K562 (cell line): ENCODE data around the gene RPL14. TPM values are rescaled to one million over a fixed set of nuclear protein-coding genes. Genes with fewer than 3 reads are reported as not detected.

Source experiments
- ATAC-seq: fragments of 200-7000 bp; cut with Tn5 transposase; 3 replicates; pipeline ENCODE4 v1.9.1; 2020; ENCODE audit warnings: moderate library complexity
- BruUV-seq: library from RNA; stranded (reverse); fragments of 400-500 nt; replicated peaks from 2 replicates; lab custom pipeline; 2021; lab: Mats Ljungman, UMichigan
- CTCF ChIA-PET: fragments of 300-600 bp; formaldehyde crosslinking; extraction: SDS; loops from one replicate; lab custom pipeline; 2021; ENCODE audit warnings: low intra/inter-chr PET ratio; lab: Yijun Ruan, JAX
- POLR2A ChIA-PET: fragments of 300-600, 350-650 bp; sonication (Branson Sonifier 250); formaldehyde crosslinking; extraction: SDS; loops from one replicate; lab custom pipeline; 2021; ENCODE audit warnings: antibody characterized with exemption, inconsistent platforms; lab: Yijun Ruan, JAX
- DNase-seq, 4 experiments: peaks; one replicate each; pipeline versions ENCODE4 v3.0.0 to v3.0.0-alpha.2; 2011 to 2018; ENCODE audit warnings: low spot score in 3 of 4, mixed read lengths in 3 of 4; ENCODE audit errors: extremely low read depth in 1 of 4
- FAIRE-seq: peaks from 2 replicates; lab custom pipeline; 2011; peaks lifted over from hg19 to GRCh38; lab: Jason Lieb, UNC
- H2AFZ ChIP-seq: 2 replicates; pipeline ENCODE4 v1.6.0; 2011; ENCODE audit warnings: low read depth, low read length, control low read depth, inconsistent platforms
- H3K27ac ChIP-seq: fragments of 200-600 bp; 3 replicates; pipeline ENCODE4 v1.8.0; 2011; ENCODE audit warnings: low read depth, mild to moderate bottlenecking, control low read depth, inconsistent platforms, low read length, moderate library complexity, mixed read lengths; ENCODE audit errors: extremely low read depth
- H3K27me3 ChIP-seq, 2 experiments: fragments of 300-600 bp in 1 of 2; 2 replicates in 1 of 2; 3 replicates in 1 of 2; pipeline versions ENCODE4 v1.6.0 to v1.8.0; 2011; ENCODE audit warnings: inconsistent platforms in 2 of 2, low read length in 2 of 2, mild to moderate bottlenecking in 1 of 2, mixed read lengths in 1 of 2, moderate library complexity in 1 of 2; ENCODE audit not compliant: control insufficient read depth in 2 of 2, insufficient read depth in 2 of 2
- H3K36me3 ChIP-seq: fragments of 300-600 bp; 3 replicates; pipeline ENCODE4 v1.8.0; 2011; ENCODE audit warnings: mild to moderate bottlenecking, low read length, inconsistent platforms; ENCODE audit not compliant: control insufficient read depth, insufficient read depth
- H3K4me1 ChIP-seq, 2 experiments: fragments of 200-600 bp in 1 of 2; replicated peaks in 1 of 2; 2 replicates in 1 of 2; 3 replicates in 1 of 2; pipeline versions ENCODE4 v1.5.1 to v1.8.0; 2011; ENCODE audit warnings: inconsistent platforms in 2 of 2, low read length in 2 of 2, mild to moderate bottlenecking in 1 of 2, mixed read lengths in 1 of 2, moderate library complexity in 1 of 2; ENCODE audit not compliant: control insufficient read depth in 2 of 2, insufficient read depth in 2 of 2
- H3K4me2 ChIP-seq: 2 replicates; pipeline ENCODE4 v1.6.1; 2011; ENCODE audit warnings: low read length, control low read depth, inconsistent platforms, mixed read lengths; ENCODE audit not compliant: insufficient read depth
- H3K4me3 ChIP-seq: fragments of 200-600 bp; sonication (generic), shearing (Covaris generic); 2 replicates; pipeline ENCODE4 v1.5.1; 2016; ENCODE audit warnings: control low read depth, inconsistent platforms
- H3K79me2 ChIP-seq: fragments of 200-600 bp; 3 replicates; pipeline ENCODE4 v1.8.0; 2011; ENCODE audit warnings: low read length, inconsistent platforms; ENCODE audit not compliant: control insufficient read depth, insufficient read depth
- H3K9ac ChIP-seq, 2 experiments: 2 replicates each; pipeline versions ENCODE4 v1.6.0 to v1.6.1; 2011; ENCODE audit warnings: low read depth in 2 of 2, low read length in 2 of 2, control low read depth in 1 of 2, inconsistent platforms in 1 of 2, mild to moderate bottlenecking in 1 of 2, mixed read lengths in 1 of 2; ENCODE audit not compliant: insufficient read depth in 1 of 2
- H3K9me1 ChIP-seq: one replicate; pipeline ENCODE4 v1.6.0; 2011; ENCODE audit warnings: inconsistent platforms, mild to moderate bottlenecking, low read length, moderate library complexity; ENCODE audit not compliant: control insufficient read depth, insufficient read depth
- H3K9me3 ChIP-seq: replicated peaks from 2 replicates; pipeline ENCODE4 v1.5.1; 2011; ENCODE audit warnings: low read depth, low read length, inconsistent platforms; ENCODE audit not compliant: control insufficient read depth, insufficient read depth
- H4K20me1 ChIP-seq: replicated peaks from 2 replicates; pipeline ENCODE4 v1.6.1; 2011; ENCODE audit warnings: low read length, inconsistent platforms, mixed read lengths; ENCODE audit not compliant: control insufficient read depth, insufficient read depth
- CC2D1A ChIP-seq: fragments of 450-650 bp; IDR thresholded peaks from 2 replicates; pipeline ENCODE4 v1.6.1; 2017; ENCODE audit warnings: mild to moderate bottlenecking
- KHSRP ChIP-seq: fragments of 450-650 bp; IDR thresholded peaks from 2 replicates; pipeline ENCODE4 v1.6.1; 2017
- NONO ChIP-seq, 2 experiments: fragments of 200-400 bp in 1 of 2; fragments of 450-650 bp in 1 of 2; formaldehyde crosslinking in 1 of 2; IDR thresholded peaks; 2 replicates each; pipeline ENCODE4 v1.6.1; 2017; ENCODE audit warnings: low read depth in 2 of 2, mild to moderate bottlenecking in 2 of 2, moderate library complexity in 2 of 2, low read length in 1 of 2
- NR2F6 ChIP-seq: fragments of 450-650 bp; formaldehyde crosslinking; IDR thresholded peaks from 2 replicates; pipeline ENCODE4 v1.4.0; 2020; ENCODE audit warnings: mild to moderate bottlenecking
- SAFB ChIP-seq: fragments of 200-400 bp; formaldehyde crosslinking; IDR thresholded peaks from 2 replicates; pipeline ENCODE4 v1.6.1; 2017; ENCODE audit warnings: low read depth, low read length, borderline replicate concordance
- SMAD2 ChIP-seq: fragments of 150-350 bp; IDR thresholded peaks from 2 replicates; pipeline ENCODE4 v1.6.1; 2014; ENCODE audit warnings: low read depth, mild to moderate bottlenecking, low read length
- TAF9B ChIP-seq: fragments of 450-650 bp; IDR thresholded peaks from 2 replicates; pipeline ENCODE4 v1.6.1; 2018; ENCODE audit warnings: mild to moderate bottlenecking; ENCODE audit not compliant: partially characterized antibody
- TEAD1 ChIP-seq, 2 experiments: fragments of 450-650 bp in 1 of 2; sonication (generic) in 1 of 2; formaldehyde crosslinking; IDR thresholded peaks; 2 replicates each; pipeline versions ENCODE4 v1.4.0 to v1.8.0; 2020 to 2022; ENCODE audit warnings: mild to moderate bottlenecking in 2 of 2, missing genetic modification reagents in 1 of 2
- TRIM24 ChIP-seq, 2 experiments: fragments of 450-650 bp; IDR thresholded peaks; 2 replicates each; pipeline ENCODE4 v1.6.1; 2016
- WGBS: fragments of 100-300 bp; shearing (Covaris generic); methylation state at CpG from one replicate; pipeline ENCODE4 v1.1.6; 2016; ENCODE audit warnings: low coverage, mixed read lengths; ENCODE audit not compliant: insufficient coverage; ENCODE audit errors: missing lambda C conversion rate; 5-methylcytosine and 5-hydroxymethylcytosine counted together
- in situ Hi-C: fragments of 300-500 bp; cut with MboI; formaldehyde crosslinking; loops from 4 replicates; pipeline ENCODE4 v1.15.0; 2018; ENCODE audit warnings: inconsistent platforms, mixed read lengths
- intact Hi-C: fragments of 100-400 bp; cut with micrococcal nuclease; formaldehyde crosslinking; loops from 2 replicates; pipeline ENCODE4 v1.14.2; 2022
- polyA plus RNA-seq, 8 experiments: library from polyadenylated mRNA; depleted of rRNA in 4 of 8; stranded (reverse) in 5 of 8; unstranded in 3 of 8; fragments of >200 nt; fragmentation: Nextera tagmentation in 2 of 8; fragmentation: Illumina TruSeq in 1 of 8; extraction: Ambion mirVana in 2 of 8; extraction: Trizol in 1 of 8; gene quantifications; 2 replicates each; pipeline versions ENCODE4 v1.2.1 to v1.2.3, GENCODE V29; 2011 to 2014; ENCODE audit warnings: inconsistent platforms in 1 of 8, missing spikeins in 1 of 8
- total RNA-seq, 7 experiments: library from RNA; depleted of rRNA in 6 of 7; stranded (reverse); fragments of >200 nt in 6 of 7; fragmentation: Illumina TruSeq in 2 of 7; extraction: Trizol in 2 of 7; gene quantifications; 2 replicates each; pipeline versions ENCODE4 v1.2.1 to v1.2.3, GENCODE V29; 2011 to 2021; ENCODE audit warnings: low replicate concordance in 1 of 7
- TF ChIP-seq, protein P1 (sequence below): fragments of 250-450 bp; sonication (Bioruptor Pico); IDR thresholded peaks from 2 replicates; pipeline ENCODE4 v1.8.0; 2022; ENCODE audit warnings: inconsistent platforms, mild to moderate bottlenecking, moderate library complexity, borderline replicate concordance

RPL14 gene
- total and polyA plus RNA-seq, 9 of the 15 experiments (the other 6 are each of a cell fraction or from before 2014, with no cell fraction given): 851 to 4,649 (median 2,133) TPM

DNA sequence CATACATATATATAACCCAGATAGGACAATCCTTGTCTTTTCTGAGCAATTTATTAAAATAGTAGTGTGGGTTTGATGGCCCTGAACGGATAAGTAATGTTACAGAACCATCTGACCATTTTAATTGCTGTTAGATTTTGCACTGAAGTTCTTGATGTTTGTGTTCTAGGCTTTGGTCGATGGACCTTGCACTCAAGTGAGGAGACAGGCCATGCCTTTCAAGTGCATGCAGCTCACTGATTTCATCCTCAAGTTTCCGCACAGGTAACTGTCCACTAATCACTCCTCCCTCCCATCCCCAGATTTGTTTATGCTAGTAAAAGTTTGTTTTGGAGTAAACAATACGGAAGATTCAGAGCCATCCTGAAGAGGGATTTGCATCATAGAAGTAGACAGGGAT lies 1.3 kb downstream of the RPL14 start:
- no peaks in the 10 kb centered on the region for H3K27me3 ChIP-seq
- H3K4me1 ChIP-seq: peaks cover 21 to 25% of the 10 kb centered on the region in 2 experiments
- no peak for TF ChIP-seq TRIM24 (IDR thresholded peaks at IDR 0.05)
- peak; percentile 3 for TF ChIP-seq TAF9B
- TF ChIP-seq, protein P1, sequence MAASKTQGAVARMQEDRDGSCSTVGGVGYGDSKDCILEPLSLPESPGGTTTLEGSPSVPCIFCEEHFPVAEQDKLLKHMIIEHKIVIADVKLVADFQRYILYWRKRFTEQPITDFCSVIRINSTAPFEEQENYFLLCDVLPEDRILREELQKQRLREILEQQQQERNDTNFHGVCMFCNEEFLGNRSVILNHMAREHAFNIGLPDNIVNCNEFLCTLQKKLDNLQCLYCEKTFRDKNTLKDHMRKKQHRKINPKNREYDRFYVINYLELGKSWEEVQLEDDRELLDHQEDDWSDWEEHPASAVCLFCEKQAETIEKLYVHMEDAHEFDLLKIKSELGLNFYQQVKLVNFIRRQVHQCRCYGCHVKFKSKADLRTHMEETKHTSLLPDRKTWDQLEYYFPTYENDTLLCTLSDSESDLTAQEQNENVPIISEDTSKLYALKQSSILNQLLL: no peak
- no peak for TF ChIP-seq CC2D1A
- TF ChIP-seq NONO (IDR thresholded peaks at IDR 0.05; ENCODE audit: low read depth in 2 of 2, low read length in 1 of 2): no peak
- no peak for TF ChIP-seq NR2F6 (CRISPR knock-in tag)
- 0 out of 2 replicates have a peak, but pooled peaks have one; percentile 12 for TF ChIP-seq KHSRP
- TF ChIP-seq SAFB: no peak
- no peak for TF ChIP-seq SMAD2
- TF ChIP-seq TEAD1 (CRISPR knock-in tag; IDR thresholded peaks at IDR 0.05): peak in 1 of 2 experiments; percentile 68; a peak in 2 of 4 replicates
- TF ChIP-seq, all 486 proteins: peak for 3
- CTCF ChIA-PET: no interaction called here
- H4K20me1 ChIP-seq: no peaks in the 10 kb centered on the region; the same call in 1 of the 2 replicates
- H3K9ac ChIP-seq: peak overlapping the region; percentile 91 to 100
- no peaks in the 10 kb centered on the region for H3K9me3 ChIP-seq
- peak overlapping the region; percentile 93; the same call in 2 of the 3 replicates for H3K27ac ChIP-seq
- H3K4me2 ChIP-seq: peak overlapping the region; percentile 94
- peaks cover 59% of the 10 kb centered on the region for H3K36me3 ChIP-seq
- DNase-seq (no peak), ATAC-seq (no peak), FAIRE-seq (peak; percentile 35)
- H3K9me1 ChIP-seq: no peaks in the 10 kb centered on the region
- peak overlapping the region; percentile 73 for H3K4me3 ChIP-seq
- H3K79me2 ChIP-seq: peaks cover 55% of the 10 kb centered on the region
- BruUV-seq: TSS peak; percentile 36
- POLR2A ChIA-PET: interaction anchor here (0.7 to 7.7 kb wide), 7 partner anchors 10 to 267 kb away, joined by 3 to 102 read pairs (median 6); partner anchors contain the start of gene ZNF619
- in situ Hi-C loops: loop anchor here (25.0 kb wide), 1 partner anchor 1046 kb away; the partner anchor contains the start of gene RPSA
- WGBS: 9% methylated on average over 4 of the region's 4 CpGs
- no peak overlapping the region for H2AFZ ChIP-seq
- intact Hi-C loops: loop anchor here (10.0 kb wide), 1 partner anchor 1074 kb away; the partner anchor contains the start of gene SLC25A38
